MM.1S (cell line): Measurements from ENCODE around the gene RHBDL1.

Experiments used
- DNase-seq: peaks from one replicate; pipeline ENCODE4 v3.0.0-alpha.2; 2015
- H2AFZ ChIP-seq: fragments of 300-600 bp; sonication (generic); 2 replicates; pipeline ENCODE4 v1.6.0; 2016; ENCODE audit warnings: antibody characterized with exemption, low read length
- H3F3A ChIP-seq: fragments of 300-600 bp; sonication (generic); 2 replicates; pipeline ENCODE4 v1.6.1; 2016; ENCODE audit warnings: mild to moderate bottlenecking, antibody characterized with exemption, low read length, moderate library complexity, mixed read lengths; ENCODE audit not compliant: insufficient read depth
- H3K27ac ChIP-seq: fragments of 300-600 bp; sonication (generic); 2 replicates; pipeline ENCODE4 v1.5.1; 2016; ENCODE audit warnings: mild to moderate bottlenecking, low read length
- H3K27me3 ChIP-seq: fragments of 300-600 bp; sonication (generic); replicated peaks from 2 replicates; pipeline ENCODE4 v1.6.0; 2016; ENCODE audit warnings: low read length; ENCODE audit not compliant: insufficient read depth
- H3K36me3 ChIP-seq: fragments of 300-600 bp; sonication (generic); replicated peaks from 2 replicates; pipeline ENCODE4 v1.6.1; 2016; ENCODE audit warnings: mild to moderate bottlenecking, low read length, mixed read lengths; ENCODE audit not compliant: insufficient read depth
- H3K4me1 ChIP-seq: fragments of 300-600 bp; sonication (generic); 2 replicates; pipeline ENCODE4 v1.6.1; 2016; ENCODE audit warnings: low read length, mixed read lengths
- H3K4me2 ChIP-seq: fragments of 300-600 bp; sonication (generic); 2 replicates; pipeline ENCODE4 v1.6.0; 2016; ENCODE audit warnings: low read depth, low read length
- H3K4me3 ChIP-seq: fragments of 300-600 bp; sonication (generic); 2 replicates; pipeline ENCODE4 v1.5.1; 2016; ENCODE audit warnings: low read length, mixed read lengths
- H3K79me2 ChIP-seq: fragments of 300-600 bp; sonication (generic); 2 replicates; pipeline ENCODE4 v1.6.1; 2016; ENCODE audit warnings: mixed run types, low read length, mixed read lengths
- H3K9ac ChIP-seq: fragments of 300-600 bp; sonication (generic); 2 replicates; pipeline ENCODE4 v1.6.1; 2016; ENCODE audit warnings: low read length, mixed read lengths
- H3K9me2 ChIP-seq: fragments of 300-600 bp; sonication (generic); replicated peaks from 2 replicates; pipeline ENCODE4 v1.6.1; 2016; ENCODE audit warnings: mild to moderate bottlenecking, low read length, mixed read lengths; ENCODE audit not compliant: insufficient read depth
- H3K9me3 ChIP-seq: fragments of 300-600 bp; sonication (generic); replicated peaks from 2 replicates; pipeline ENCODE4 v1.6.1; 2016; ENCODE audit warnings: mild to moderate bottlenecking, low read length, mixed read lengths; ENCODE audit not compliant: insufficient read depth
- H4K20me1 ChIP-seq: fragments of 300-600 bp; sonication (generic); 2 replicates; pipeline ENCODE4 v1.6.1; 2016; ENCODE audit warnings: mild to moderate bottlenecking, low read length, moderate library complexity, mixed read lengths; ENCODE audit not compliant: insufficient read depth
- EZH2 ChIP-seq: fragments of 300-600 bp; sonication (generic); optimal IDR thresholded peaks from 2 replicates; pipeline ENCODE3; 2017; ENCODE audit warnings: low read depth, mild to moderate bottlenecking, antibody characterized with exemption, low read length, mixed read lengths
- EZH2phosphoT487 ChIP-seq: fragments of 300-600 bp; sonication (generic); IDR thresholded peaks from 2 replicates; pipeline ENCODE4 v1.6.1; 2018; ENCODE audit warnings: antibody characterized with exemption, low read length
- TF ChIP-seq, protein P1 (sequence below): fragments of 300-600 bp; sonication (generic); IDR thresholded peaks from 2 replicates; pipeline ENCODE4 v1.5.1; 2016; ENCODE audit warnings: antibody characterized with exemption, low read length, mixed read lengths

The RHBDL1 gene

DNA sequence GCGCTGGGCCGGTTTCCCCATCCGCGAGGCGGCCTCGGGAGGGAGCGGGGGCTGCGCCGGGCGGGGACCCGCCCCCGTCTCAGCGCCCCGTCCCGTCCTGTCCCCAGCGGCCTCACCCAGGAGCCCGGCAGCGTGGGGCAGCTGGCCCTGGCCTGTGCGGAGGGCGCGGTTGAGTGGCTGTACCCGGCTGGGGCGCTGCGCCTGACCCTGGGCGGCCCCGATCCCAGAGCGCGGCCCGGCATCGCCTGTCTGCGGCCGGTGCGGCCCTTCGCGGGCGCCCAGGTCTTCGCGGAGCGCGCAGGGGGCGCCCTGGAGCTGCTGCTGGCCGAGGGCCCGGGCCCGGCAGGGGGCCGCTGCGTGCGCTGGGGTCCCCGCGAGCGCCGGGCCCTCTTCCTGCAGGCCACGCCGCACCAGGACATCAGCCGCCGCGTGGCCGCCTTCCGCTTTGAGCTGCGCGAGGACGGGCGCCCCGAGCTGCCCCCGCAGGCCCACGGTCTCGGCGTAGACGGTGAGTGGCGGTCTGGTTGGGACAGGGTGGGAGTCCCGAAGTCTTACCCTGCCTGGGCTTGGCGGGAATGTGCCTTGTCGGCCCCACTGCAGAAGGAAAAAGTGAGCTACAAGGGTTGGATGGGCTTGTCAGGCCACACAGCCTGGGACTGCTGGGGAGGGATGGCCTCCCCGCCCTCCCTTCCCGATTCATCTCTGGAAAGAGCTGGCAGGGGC, 40.2 kb downstream of the RHBDL1 start:
- H3K4me3 ChIP-seq, result no peak overlapping the region
- H2AFZ ChIP-seq, result no peak overlapping the region
- H3K36me3 ChIP-seq, result no peaks in the 10 kb centered on the region
- no peaks in the 10 kb centered on the region for H3K9me3 ChIP-seq
- peaks cover 34% of the 10 kb centered on the region for H3K27me3 ChIP-seq
- H4K20me1 ChIP-seq, result no peaks in the 10 kb centered on the region
- peak overlapping the region; percentile 39; the same call in 1 of the 2 replicates for H3K4me2 ChIP-seq
- no peak for DNase-seq
- TF ChIP-seq EZH2phosphoT487, result no peak
- no peak for TF ChIP-seq EZH2
- TF ChIP-seq, protein P1, sequence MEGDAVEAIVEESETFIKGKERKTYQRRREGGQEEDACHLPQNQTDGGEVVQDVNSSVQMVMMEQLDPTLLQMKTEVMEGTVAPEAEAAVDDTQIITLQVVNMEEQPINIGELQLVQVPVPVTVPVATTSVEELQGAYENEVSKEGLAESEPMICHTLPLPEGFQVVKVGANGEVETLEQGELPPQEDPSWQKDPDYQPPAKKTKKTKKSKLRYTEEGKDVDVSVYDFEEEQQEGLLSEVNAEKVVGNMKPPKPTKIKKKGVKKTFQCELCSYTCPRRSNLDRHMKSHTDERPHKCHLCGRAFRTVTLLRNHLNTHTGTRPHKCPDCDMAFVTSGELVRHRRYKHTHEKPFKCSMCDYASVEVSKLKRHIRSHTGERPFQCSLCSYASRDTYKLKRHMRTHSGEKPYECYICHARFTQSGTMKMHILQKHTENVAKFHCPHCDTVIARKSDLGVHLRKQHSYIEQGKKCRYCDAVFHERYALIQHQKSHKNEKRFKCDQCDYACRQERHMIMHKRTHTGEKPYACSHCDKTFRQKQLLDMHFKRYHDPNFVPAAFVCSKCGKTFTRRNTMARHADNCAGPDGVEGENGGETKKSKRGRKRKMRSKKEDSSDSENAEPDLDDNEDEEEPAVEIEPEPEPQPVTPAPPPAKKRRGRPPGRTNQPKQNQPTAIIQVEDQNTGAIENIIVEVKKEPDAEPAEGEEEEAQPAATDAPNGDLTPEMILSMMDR, result no peak
- H3F3A ChIP-seq, result peaks cover 8% of the 10 kb centered on the region; the same call in 1 of the 2 replicates
- no peaks in the 10 kb centered on the region for H3K9me2 ChIP-seq
- H3K27ac ChIP-seq, result no peak overlapping the region
- H3K9ac ChIP-seq, result no peak overlapping the region
- no peaks in the 10 kb centered on the region; the same call in 1 of the 2 replicates for H3K79me2 ChIP-seq
- H3K4me1 ChIP-seq, result peaks cover 11% of the 10 kb centered on the region; the same call in 1 of the 2 replicates

DNA sequence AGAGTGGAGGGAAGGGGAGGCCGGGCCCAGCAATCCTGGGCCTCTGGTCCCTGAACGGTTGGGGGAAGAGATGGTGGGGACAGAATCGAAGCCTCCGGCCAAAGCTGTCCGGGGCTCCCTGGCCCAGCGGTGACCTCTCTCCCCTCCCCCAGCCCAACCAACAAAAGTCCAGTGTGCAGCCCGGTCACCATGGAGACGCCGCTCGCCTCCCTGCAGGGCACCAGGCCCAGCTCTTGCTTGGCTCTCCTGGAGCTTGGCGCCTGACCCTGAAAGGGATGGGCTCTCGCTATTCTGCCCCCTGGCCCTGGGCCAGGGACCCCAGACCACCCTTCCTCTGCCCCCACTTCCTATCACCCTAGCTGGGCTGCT, 40.7 kb downstream of the RHBDL1 start:
- peaks cover 10% of the 10 kb centered on the region; the same call in 1 of the 2 replicates for H3F3A ChIP-seq
- no peaks in the 10 kb centered on the region for H4K20me1 ChIP-seq
- peaks cover 28% of the 10 kb centered on the region for H3K27me3 ChIP-seq
- TF ChIP-seq, protein P1, result no peak
- no peak for TF ChIP-seq EZH2phosphoT487
- TF ChIP-seq EZH2, result no peak
- DNase-seq, result no peak
- no peak overlapping the region for H3K4me2 ChIP-seq
- H3K4me1 ChIP-seq, result peaks cover 11% of the 10 kb centered on the region; the same call in 1 of the 2 replicates
- no peak overlapping the region for H3K27ac ChIP-seq
- H3K9me3 ChIP-seq, result no peaks in the 10 kb centered on the region
- no peaks in the 10 kb centered on the region for H3K9me2 ChIP-seq
- no peak overlapping the region for H3K9ac ChIP-seq
- H3K79me2 ChIP-seq, result no peaks in the 10 kb centered on the region; the same call in 1 of the 2 replicates
- H3K4me3 ChIP-seq, result no peak overlapping the region
- no peaks in the 10 kb centered on the region for H3K36me3 ChIP-seq
- H2AFZ ChIP-seq, result no peak overlapping the region

DNA sequence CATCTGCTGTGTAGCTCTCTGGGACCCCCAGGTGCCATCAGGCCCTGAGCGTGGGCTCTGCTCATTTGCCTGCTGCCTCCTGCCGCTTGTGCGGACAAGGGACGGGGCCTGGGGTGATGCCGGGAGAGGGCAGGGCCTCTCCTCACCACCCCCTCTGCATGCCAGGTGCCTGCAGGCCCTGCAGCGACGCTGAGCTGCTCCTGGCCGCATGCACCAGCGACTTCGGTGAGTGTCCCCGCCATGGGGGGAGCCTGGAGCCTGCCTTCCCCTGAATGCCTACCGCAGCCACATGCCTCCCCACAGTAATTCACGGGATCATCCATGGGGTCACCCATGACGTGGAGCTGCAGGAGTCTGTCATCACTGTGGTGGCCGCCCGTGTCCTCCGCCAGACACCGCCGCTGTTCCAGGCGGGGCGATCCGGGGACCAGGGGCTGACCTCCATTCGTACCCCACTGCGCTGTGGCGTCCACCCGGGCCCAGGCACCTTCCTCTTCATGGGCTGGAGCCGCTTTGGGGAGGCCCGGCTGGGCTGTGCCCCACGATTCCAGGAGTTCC, 41.4 kb downstream of the RHBDL1 start:
- Histone ChIP-seq H3K9me3 (no peaks in the 10 kb centered on the region), H3K4me2 (no peak overlapping the region), H3K27ac (no peak overlapping the region), H4K20me1 (no peaks in the 10 kb centered on the region), H2AFZ (no peak overlapping the region), H3K9me2 (no peaks in the 10 kb centered on the region), H3K27me3 (peaks cover 25% of the 10 kb centered on the region), H3K79me2 (peaks cover 5% of the 10 kb centered on the region; the same call in 1 of the 2 replicates), H3K9ac (no peak overlapping the region), H3F3A (peaks cover 10% of the 10 kb centered on the region; the same call in 1 of the 2 replicates), H3K36me3 (no peaks in the 10 kb centered on the region), H3K4me1 (peaks cover 15% of the 10 kb centered on the region; the same call in 1 of the 2 replicates), H3K4me3 (no peak overlapping the region)
- TF ChIP-seq, protein P1, result no peak
- TF ChIP-seq EZH2phosphoT487, result no peak
- TF ChIP-seq EZH2, result no peak
- no peak for DNase-seq
